Neural crest cell (in vitro differentiated cells): ENCODE data around the gene RAB9B. TPM values are rescaled to one million over a fixed set of nuclear protein-coding genes. Genes with fewer than 3 reads are reported as not detected.
A peak's percentile ranks its signal among the peaks of the same experiment; 100 is the strongest.

Source experiments
- DNase-seq: peaks from one replicate; pipeline ENCODE4 v3.0.0; 2021; ENCODE audit warnings: low read depth, mixed read lengths, low spot score
- H3K27ac Mint-ChIP-seq: one replicate; pipeline ENCODE4 v1.8.0; 2021; ENCODE audit warnings: mild to moderate bottlenecking, mixed read lengths; ENCODE audit not compliant: unreplicated experiment
- H3K27me3 Mint-ChIP-seq: 2 replicates; pipeline ENCODE4 v1.8.0; 2021; ENCODE audit warnings: low read depth, mild to moderate bottlenecking, mixed read lengths
- H3K36me3 Mint-ChIP-seq: 2 replicates; pipeline ENCODE4 v1.8.0; 2021; ENCODE audit warnings: low read depth, mild to moderate bottlenecking, mixed read lengths
- H3K4me1 Mint-ChIP-seq: 2 replicates; pipeline ENCODE4 v1.8.0; 2021; ENCODE audit warnings: mixed read lengths
- H3K4me3 Mint-ChIP-seq: one replicate; pipeline ENCODE4 v1.8.0; 2021; ENCODE audit warnings: mild to moderate bottlenecking, mixed read lengths
- H3K9me3 Mint-ChIP-seq: 2 replicates; pipeline ENCODE4 v1.8.0; 2021; ENCODE audit warnings: mixed read lengths
- CTCF ChIP-seq: fragments of 200-600 bp; sonication (generic); conservative IDR thresholded peaks from 2 replicates; pipeline ENCODE4 v1.5.0; 2021; ENCODE audit warnings: antibody characterized with exemption, mild to moderate bottlenecking
- total RNA-seq: library from RNA; stranded (reverse); gene quantifications from 2 replicates; pipeline ENCODE4 v1.2.1, GENCODE V29; 2021

RAB9B gene
- total RNA-seq, 1 donor from 2014 or later, result 3.4 TPM

- Mint-ChIP-seq H3K4me3 (peak overlapping the region; percentile 55), H3K36me3 (peaks cover 31% of the 10 kb centered on the region), H3K27ac (peak overlapping the region; percentile 90), H3K9me3 (no peaks in the 10 kb centered on the region), H3K4me1 (peaks cover 74% of the 10 kb centered on the region), H3K27me3 (no peaks in the 10 kb centered on the region)
- DNase-seq, result no peak
- TF ChIP-seq CTCF, result no peak
Measured at GRCh38 chrX:103783971-103784370, 48.1 kb downstream of the RAB9B start.

GRCh38 chrX:103783196-103783595, 48.9 kb downstream of the RAB9B start:
- peak overlapping the region; percentile 81 for H3K27ac Mint-ChIP-seq

DNA sequence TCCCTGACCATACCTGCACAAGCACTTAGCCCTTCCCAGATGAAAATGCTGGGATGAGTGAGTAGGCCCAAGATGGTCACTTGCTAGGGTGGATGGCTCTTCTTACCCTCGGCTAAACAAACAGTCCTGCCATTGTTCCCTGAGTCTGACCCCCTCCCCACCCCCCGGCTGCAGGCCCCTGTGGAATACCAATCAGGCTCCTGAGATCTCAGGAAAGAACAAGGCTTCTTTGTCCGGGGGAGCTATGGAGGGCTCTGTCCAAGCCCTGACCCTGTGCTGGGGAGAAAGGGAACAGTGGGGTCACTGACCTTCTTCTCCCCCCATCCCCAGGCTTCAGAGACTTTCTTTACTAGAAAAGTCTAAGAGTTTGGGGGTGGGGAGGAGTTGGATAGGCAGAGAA, 49.4 kb downstream of the RAB9B start:
- Mint-ChIP-seq H3K9me3 (no peaks in the 10 kb centered on the region), H3K4me1 (peaks cover 85% of the 10 kb centered on the region), H3K27me3 (no peaks in the 10 kb centered on the region), H3K36me3 (peaks cover 26% of the 10 kb centered on the region), H3K27ac (peak overlapping the region; percentile 81), H3K4me3 (peak overlapping the region; percentile 83)
- TF ChIP-seq CTCF, result no peak
- peak; percentile 44 for DNase-seq

More at GRCh38 chrX:103783196-103783595, 48.9 kb downstream of the RAB9B start:
- Mint-ChIP-seq H3K9me3 (no peaks in the 10 kb centered on the region), H3K36me3 (peaks cover 28% of the 10 kb centered on the region), H3K4me1 (peaks cover 82% of the 10 kb centered on the region), H3K27me3 (no peaks in the 10 kb centered on the region), H3K4me3 (peak overlapping the region; percentile 83)
- no peak for DNase-seq
- TF ChIP-seq CTCF, result no peak

- peak overlapping the region; percentile 74 for H3K27ac Mint-ChIP-seq
- H3K4me1 Mint-ChIP-seq, result peaks cover 88% of the 10 kb centered on the region
- no peaks in the 10 kb centered on the region for H3K27me3 Mint-ChIP-seq
- TF ChIP-seq CTCF, result no peak
- H3K9me3 Mint-ChIP-seq, result no peaks in the 10 kb centered on the region
- H3K36me3 Mint-ChIP-seq, result peaks cover 18% of the 10 kb centered on the region
- no peak for DNase-seq
- peak overlapping the region; percentile 94 for H3K4me3 Mint-ChIP-seq
Measured at GRCh38 chrX:103781706-103782105, 50.4 kb downstream of the RAB9B start.

GRCh38 chrX:103781062-103781402, 51.0 kb downstream of the RAB9B start:
- Mint-ChIP-seq H3K27me3 (no peaks in the 10 kb centered on the region), H3K4me1 (peaks cover 92% of the 10 kb centered on the region), H3K4me3 (peak overlapping the region; percentile 94), H3K27ac (peak overlapping the region; percentile 74), H3K36me3 (peaks cover 13% of the 10 kb centered on the region), H3K9me3 (no peaks in the 10 kb centered on the region)
- no peak for TF ChIP-seq CTCF
- no peak for DNase-seq
